ENCODE measurements around the gene KRTAP5-8.
"Not testable (repeated sequence)": the region's sequence is repeated elsewhere in the genome, so short reads cannot be mapped to it uniquely, and the experiment has no call there.

KRTAP5-8 gene

GRCh38 chr11:71537977-71538665 lies at the start of gene KRTAP5-8:
Gene KRTAP5-8, plus strand, starts transcription at chr11:71538025. Its CDS starts 31 bp downstream, at chr11:71538056.
- not testable (repeated sequence) for DNase-seq (ENCODE audit: low read depth)

- no peak for DNase-seq (ENCODE audit: low read depth)
These were observed 49.0 kb upstream of the KRTAP5-8 start for GRCh38 chr11:71488681-71489270.

- peak; percentile 57 for DNase-seq (ENCODE audit: low read depth)
These were observed 48.3 kb upstream of the KRTAP5-8 start for GRCh38 chr11:71489311-71490043.

GRCh38 chr11:71490044-71490730 lies 47.6 kb upstream of the KRTAP5-8 start:
- no peak for DNase-seq (ENCODE audit: low read depth)

- no peak for DNase-seq (ENCODE audit: low read depth)
These were observed 47.0 kb upstream of the KRTAP5-8 start for GRCh38 chr11:71490731-71491390.

- DNase-seq (ENCODE audit: low read depth) = no peak
These were observed 46.3 kb upstream of the KRTAP5-8 start for GRCh38 chr11:71491531-71491930.

- no peak for DNase-seq (ENCODE audit: low read depth)
These were observed 45.9 kb upstream of the KRTAP5-8 start for GRCh38 chr11:71491940-71492339.

- no peak for DNase-seq (ENCODE audit: low read depth)
These were observed 42.3 kb upstream of the KRTAP5-8 start for GRCh38 chr11:71495286-71496230.

GRCh38 chr11:71496421-71496820 lies 41.4 kb upstream of the KRTAP5-8 start:
- no peak for DNase-seq (ENCODE audit: low read depth)

GRCh38 chr11:71498091-71498490 lies 39.7 kb upstream of the KRTAP5-8 start:
- DNase-seq (ENCODE audit: low read depth) = no peak

GRCh38 chr11:71499125-71499524 lies 38.7 kb upstream of the KRTAP5-8 start:
- DNase-seq (ENCODE audit: low read depth) = no peak

GRCh38 chr11:71499546-71499945 lies 38.3 kb upstream of the KRTAP5-8 start:
- no peak for DNase-seq (ENCODE audit: low read depth)

- DNase-seq (ENCODE audit: low read depth) = no peak
These were observed 37.2 kb upstream of the KRTAP5-8 start for GRCh38 chr11:71500601-71501021.

GRCh38 chr11:71501071-71501985 lies 36.5 kb upstream of the KRTAP5-8 start:
- no peak for DNase-seq (ENCODE audit: low read depth)

GRCh38 chr11:71502026-71502425 lies 35.8 kb upstream of the KRTAP5-8 start:
- no peak for DNase-seq (ENCODE audit: low read depth)

- DNase-seq (ENCODE audit: low read depth) = no peak
These were observed 34.9 kb upstream of the KRTAP5-8 start for GRCh38 chr11:71502871-71503435.

GRCh38 chr11:71504531-71504930 lies 33.3 kb upstream of the KRTAP5-8 start:
- no peak for DNase-seq (ENCODE audit: low read depth)

- DNase-seq (ENCODE audit: low read depth) = no peak
These were observed 32.8 kb upstream of the KRTAP5-8 start for GRCh38 chr11:71505001-71505400.

GRCh38 chr11:71505781-71506180 lies 32.0 kb upstream of the KRTAP5-8 start:
- no peak for DNase-seq (ENCODE audit: low read depth)

Measured in activated T-cell treated with anti-CD3 and anti-CD28 coated beads for 48 hours (primary cell).